PC-9 (cell line): ENCODE measurements around the gene ETFA.

ENCODE experiments used
- CTCF ChIP-seq: fragments of 200-600 bp; sonication (generic); conservative IDR thresholded peaks from 2 replicates; pipeline ENCODE4 v1.6.1; 2017; ENCODE audit warnings: mixed run types, antibody characterized with exemption, mild to moderate bottlenecking, moderate library complexity
- EZH2 ChIP-seq: fragments of 200-600 bp; sonication (generic); IDR thresholded peaks from 2 replicates; pipeline ENCODE4 v1.8.0; 2017; ENCODE audit warnings: antibody characterized with exemption, low read depth

GRCh38 chr15:76198456-76199105 is 112.7 kb downstream of the ETFA start:
- no peak for TF ChIP-seq CTCF
- TF ChIP-seq EZH2 = no peak
